Peyer's patch (tissue), 4 donors: ENCODE data around the gene UCK2.

Experiments
- CTCF ChIP-seq, 6 experiments: fragments of 450-650 bp in 4 of 6; fragments of 200-600 bp in 2 of 6; sonication (generic) in 1 of 6; IDR thresholded peaks; one replicate each; pipeline ENCODE4 v1.5.1; 2017 to 2019; ENCODE audit warnings: antibody characterized with exemption in 6 of 6, mild to moderate bottlenecking in 3 of 6, moderate library complexity in 1 of 6
- POLR2A ChIP-seq, 2 donors: fragments of 450-650 bp; IDR thresholded peaks; one replicate each; pipeline ENCODE4 v1.5.1; 2017; ENCODE audit warnings: antibody characterized with exemption in 2 of 2, mild to moderate bottlenecking in 2 of 2, moderate library complexity in 2 of 2

GRCh38 chr1:165799387-165799786 is 28.0 kb upstream of the UCK2 start:
- TF ChIP-seq CTCF (IDR thresholded peaks at IDR 0.05) (no peak), POLR2A (IDR thresholded peaks at IDR 0.05) (no peak)
